ENCODE results near the gene ACTL7B. TPM values are rescaled to one million over a fixed set of nuclear protein-coding genes. Genes with fewer than 3 reads are reported as not detected.

ACTL7B gene
- total and polyA plus RNA-seq, 8 donors, result not detected

- no peaks in the 10 kb centered on the region for H3K9me3 ChIP-seq
- H3K36me3 ChIP-seq, result peaks cover 0 to 15% (median 5%) of the 10 kb centered on the region in 3 donors
- ATAC-seq (peak; percentile 92 to 96 (median 93)), FAIRE-seq (no peak), DNase-seq (peak in 4 of 6 donors; percentile 48 to 87 (median 74))
- H3K27ac ChIP-seq, result peak overlapping the region; percentile 19 to 87 (median 66)
- H3K4me1 ChIP-seq, result peaks cover 19 to 24% (median 20%) of the 10 kb centered on the region in 3 donors
- H3K4me3 ChIP-seq, result no peak overlapping the region
- no peaks in the 10 kb centered on the region for H3K27me3 ChIP-seq
- intact Hi-C loops (cut with DNase I), result no loop called here
- WGBS, 2 donors, result 27% methylated on average over 1 of the region's 1 CpG
- TF ChIP-seq CTCF (IDR thresholded peaks at IDR 0.05), result no peak
These were observed 30.0 kb upstream of the ACTL7B start for GRCh38 chr9:108885643-108886348.

GRCh38 chr9:108884701-108885100 lies 28.9 kb upstream of the ACTL7B start:
- TF ChIP-seq CTCF (IDR thresholded peaks at IDR 0.05), result no peak
- Histone ChIP-seq H3K4me1 (peaks cover 19 to 24% (median 20%) of the 10 kb centered on the region in 3 donors), H3K36me3 (peaks cover 0 to 15% (median 0%) of the 10 kb centered on the region in 3 donors), H3K27me3 (no peaks in the 10 kb centered on the region), H3K4me3 (no peak overlapping the region), H3K27ac (peak overlapping the region in 2 of 4 donors; percentile 86 to 87), H3K9me3 (no peaks in the 10 kb centered on the region)
- ATAC-seq (no peak), DNase-seq (no peak), FAIRE-seq (no peak)
- 83 to 95% methylated on average over 3 of the region's 3 CpGs for WGBS, 2 donors
- intact Hi-C loops (cut with DNase I), result no loop called here

GRCh38 chr9:108883085-108883484 lies 27.3 kb upstream of the ACTL7B start:
- Histone ChIP-seq H3K27me3 (no peaks in the 10 kb centered on the region), H3K4me3 (no peak overlapping the region), H3K4me1 (peaks cover 7 to 20% (median 18%) of the 10 kb centered on the region in 3 donors), H3K9me3 (no peaks in the 10 kb centered on the region), H3K36me3 (peaks cover 0 to 26% (median 13%) of the 10 kb centered on the region in 3 donors), H3K27ac (no peak overlapping the region)
- no peak for TF ChIP-seq CTCF (IDR thresholded peaks at IDR 0.05)
- intact Hi-C loops (cut with DNase I), result no loop called here
- ATAC-seq (no peak), FAIRE-seq (no peak), DNase-seq (no peak)
- 97% methylated on average over 3 of the region's 3 CpGs for WGBS, 2 donors

GRCh38 chr9:108882052-108882888 lies 26.5 kb upstream of the ACTL7B start:
- Histone ChIP-seq H3K36me3 (peaks cover 0 to 35% (median 17%) of the 10 kb centered on the region in 3 donors), H3K4me1 (peaks cover 4 to 17% (median 16%) of the 10 kb centered on the region in 3 donors), H3K4me3 (no peak overlapping the region), H3K27me3 (no peaks in the 10 kb centered on the region), H3K9me3 (no peaks in the 10 kb centered on the region), H3K27ac (no peak overlapping the region)
- 92 to 98% methylated on average over 6 of the region's 6 CpGs for WGBS, 2 donors
- TF ChIP-seq CTCF (IDR thresholded peaks at IDR 0.05), result no peak
- intact Hi-C loops (cut with DNase I), result no loop called here
- DNase-seq (no peak), ATAC-seq (no peak), FAIRE-seq (no peak)
